Ovary (tissue), 9 donors: Measurements from ENCODE around the gene TBCD. TPM values are rescaled to one million over a fixed set of nuclear protein-coding genes. Genes with fewer than 3 reads are reported as not detected.

Experiments
- DNase-seq, 5 donors: peaks; one replicate each; pipeline ENCODE4 v3.0.0-alpha.2; 2019 to 2020
- H3K27ac ChIP-seq, 2 donors: fragments of 200-600 bp; one replicate each; pipeline versions ENCODE4 v1.5.1 to v1.8.0; 2019 to 2022
- H3K27me3 ChIP-seq: fragments of 200-600 bp; one replicate; pipeline ENCODE4 v1.8.0; 2022
- H3K36me3 ChIP-seq: fragments of 200-600 bp; sonication (generic); one replicate; pipeline ENCODE4 v1.5.1; 2019
- H3K4me1 ChIP-seq: one replicate; pipeline ENCODE4 v1.8.1; 2013; ENCODE audit warnings: mild to moderate bottlenecking, moderate library complexity; ENCODE audit not compliant: insufficient read depth
- H3K4me3 ChIP-seq: fragments of 200-600 bp; sonication (generic); one replicate; pipeline ENCODE4 v1.5.1; 2017
- H3K9me3 ChIP-seq, 2 donors: fragments of 200-600 bp in 1 of 2; sonication (generic) in 1 of 2; one replicate each; pipeline versions ENCODE4 v1.5.1 to v1.8.1; 2013 to 2019; ENCODE audit warnings: mild to moderate bottlenecking in 1 of 2, moderate library complexity in 1 of 2
- CTCF ChIP-seq, 3 donors: fragments of 450-650 bp in 2 of 3; fragments of 200-600 bp in 1 of 3; IDR thresholded peaks; one replicate each; pipeline versions ENCODE4 v1.5.1 to v1.8.0; 2016 to 2022; ENCODE audit warnings: antibody characterized with exemption in 3 of 3, mild to moderate bottlenecking in 1 of 3
- EP300 ChIP-seq: sonication (generic); formaldehyde crosslinking; IDR thresholded peaks from one replicate; pipeline ENCODE4 v1.6.1; 2017; ENCODE audit warnings: antibody characterized with exemption
- POLR2A ChIP-seq: fragments of 450-650 bp; IDR thresholded peaks from one replicate; pipeline ENCODE4 v1.6.1; 2017; ENCODE audit warnings: antibody characterized with exemption, mild to moderate bottlenecking, moderate library complexity
- WGBS, 3 donors: extraction: QIAGEN DNeasy Blood & Tissue Kit in 1 of 3; methylation state at CpG; one replicate each; pipeline versions ENCODE4 v1.1.5 to v1.1.7; 2013 to 2017; 5-methylcytosine and 5-hydroxymethylcytosine counted together
- intact Hi-C, 4 donors: fragments of 100-400 bp; cut with DNase I; formaldehyde crosslinking; loops; one replicate each; pipeline versions ENCODE4 v1.11.0 to v1.15.1; 2022 to 2023
- polyA plus RNA-seq, 2 donors: library from polyadenylated mRNA; stranded (reverse); fragments of 200-250 nt in 1 of 2; fragments of 350-450 nt in 1 of 2; fragmentation: Illumina TruSeq in 1 of 2; extraction: RNeasy Lipid Tissue Mini Kit (QIAGEN cat#74804) in 1 of 2; gene quantifications; one replicate each; pipeline ENCODE4 v1.2.3, GENCODE V29; 2013 to 2014
- total RNA-seq, 7 donors: library from RNA; depleted of rRNA in 2 of 7; stranded (reverse); fragments of >200 nt in 2 of 7; fragmentation: NEBNext Ultra II Directional in 3 of 7; extraction: Animal tissue kit (Norgen Biotek cat#: 25700) in 3 of 7; gene quantifications; one replicate each; pipeline versions ENCODE4 v1.1.0 to v1.2.4, GENCODE V29; 2016 to 2023
- donor health status: DM: no; HTN: no; CAD: no; lungs with moderate emphysema.
- donor health status: DM: no; HTN: no; CAD: no.
- donor health status: Bipolar disorder and iron deficiency.
- donor health status: DM: yes; HTN: yes; CAD: no.
- donor health status: DM: no; HTN: no; CAD: no.
- donor health status: DM: yes; HTN: yes; CAD: no.

The TBCD gene
- total and polyA plus RNA-seq, 9 donors: 29.2 to 88.3 (median 59.2) TPM

- Histone ChIP-seq H3K4me1 (no peaks in the 10 kb centered on the region), H3K9me3 (no peaks in the 10 kb centered on the region), H3K36me3 (no peaks in the 10 kb centered on the region), H3K4me3 (no peak overlapping the region), H3K27ac (no peak overlapping the region), H3K27me3 (no peaks in the 10 kb centered on the region)
- WGBS, 3 donors: 91 to 92% (median 92%) methylated on average over 11 of the region's 11 CpGs
- no peak for DNase-seq
- no peak for TF ChIP-seq POLR2A
- TF ChIP-seq EP300: no peak
- TF ChIP-seq CTCF (IDR thresholded peaks at IDR 0.05): no peak
- intact Hi-C loops: no loop called here
Measured at GRCh38 chr17:82869536-82869935, 117.7 kb downstream of the TBCD start.

GRCh38 chr17:82870091-82870491 is 118.2 kb downstream of the TBCD start:
- no peaks in the 10 kb centered on the region for H3K9me3 ChIP-seq
- DNase-seq: no peak
- intact Hi-C loops: no loop called here
- no peak overlapping the region for H3K4me3 ChIP-seq
- 92 to 96% (median 93%) methylated on average over 35 of the region's 35 CpGs for WGBS, 3 donors
- H3K4me1 ChIP-seq: no peaks in the 10 kb centered on the region
- TF ChIP-seq POLR2A (no peak), CTCF (IDR thresholded peaks at IDR 0.05) (no peak), EP300 (no peak)
- no peak overlapping the region for H3K27ac ChIP-seq
- no peaks in the 10 kb centered on the region for H3K36me3 ChIP-seq
- H3K27me3 ChIP-seq: no peaks in the 10 kb centered on the region

- TF ChIP-seq EP300 (no peak), CTCF (IDR thresholded peaks at IDR 0.05) (no peak), POLR2A (no peak)
- Histone ChIP-seq H3K9me3 (no peaks in the 10 kb centered on the region), H3K27me3 (no peaks in the 10 kb centered on the region), H3K27ac (no peak overlapping the region), H3K4me3 (no peak overlapping the region), H3K36me3 (no peaks in the 10 kb centered on the region), H3K4me1 (no peaks in the 10 kb centered on the region)
- DNase-seq: no peak
- intact Hi-C loops: no loop called here
- 96 to 97% (median 96%) methylated on average over 14 of the region's 14 CpGs for WGBS, 3 donors
Measured at GRCh38 chr17:82870541-82870940, 118.7 kb downstream of the TBCD start.

GRCh38 chr17:82871056-82871775 is 119.4 kb downstream of the TBCD start:
- no peak for DNase-seq
- intact Hi-C loops: no loop called here
- Histone ChIP-seq H3K27me3 (no peaks in the 10 kb centered on the region), H3K4me3 (no peak overlapping the region), H3K4me1 (no peaks in the 10 kb centered on the region), H3K9me3 (no peaks in the 10 kb centered on the region), H3K36me3 (no peaks in the 10 kb centered on the region), H3K27ac (no peak overlapping the region)
- WGBS, 3 donors: 86 to 91% (median 89%) methylated on average over 27 to 31 of the region's 31 CpGs
- TF ChIP-seq EP300 (no peak), POLR2A (no peak), CTCF (IDR thresholded peaks at IDR 0.05) (no peak)
